Glutamatergic neuron (in vitro differentiated cells): ENCODE data around the gene TAF7L. TPM values are rescaled to one million over a fixed set of nuclear protein-coding genes. Genes with fewer than 3 reads are reported as not detected.

Source experiments
- DNase-seq: peaks from one replicate; pipeline ENCODE4 v3.0.0; 2022
- H3K27ac Mint-ChIP-seq: one replicate; pipeline ENCODE4 v1.8.0; 2020; ENCODE audit warnings: mild to moderate bottlenecking, mixed read lengths, inconsistent platforms; ENCODE audit not compliant: unreplicated experiment
- H3K27me3 Mint-ChIP-seq: one replicate; pipeline ENCODE4 v1.8.0; 2020; ENCODE audit warnings: mild to moderate bottlenecking, moderate library complexity, mixed read lengths, inconsistent platforms; ENCODE audit not compliant: unreplicated experiment
- H3K36me3 Mint-ChIP-seq: one replicate; pipeline ENCODE4 v1.8.0; 2020; ENCODE audit warnings: mild to moderate bottlenecking, mixed read lengths, inconsistent platforms; ENCODE audit not compliant: unreplicated experiment
- H3K4me1 Mint-ChIP-seq: one replicate; pipeline ENCODE4 v1.8.0; 2020; ENCODE audit warnings: mild to moderate bottlenecking, low read depth, mixed read lengths, inconsistent platforms; ENCODE audit not compliant: unreplicated experiment
- H3K4me3 Mint-ChIP-seq: one replicate; pipeline ENCODE4 v1.8.0; 2020; ENCODE audit warnings: mild to moderate bottlenecking, mixed read lengths, inconsistent platforms; ENCODE audit not compliant: unreplicated experiment
- H3K9me3 Mint-ChIP-seq: one replicate; pipeline ENCODE4 v1.8.0; 2020; ENCODE audit warnings: mild to moderate bottlenecking, moderate library complexity, mixed read lengths, inconsistent platforms; ENCODE audit not compliant: unreplicated experiment
- CTCF ChIP-seq: fragments of 200-600 bp; sonication (generic); IDR thresholded peaks from one replicate; pipeline ENCODE4 v1.5.0; 2021; ENCODE audit not compliant: partially characterized antibody, unreplicated experiment
- total RNA-seq: library from RNA; stranded (reverse); fragmentation: NEBNext Ultra II Directional; extraction: Animal tissue kit (Norgen Biotek cat#: 25700); gene quantifications from one replicate; pipeline ENCODE4 v1.2.1, GENCODE V29; 2021; ENCODE audit not compliant: unreplicated experiment

Gene TAF7L
- total RNA-seq, 1 donor from 2014 or later: 0.25 TPM

- H3K36me3 Mint-ChIP-seq: no peaks in the 10 kb centered on the region
- no peak for TF ChIP-seq CTCF
- no peaks in the 10 kb centered on the region for H3K9me3 Mint-ChIP-seq
- H3K27ac Mint-ChIP-seq: no peak overlapping the region
- H3K4me3 Mint-ChIP-seq: no peak overlapping the region
- no peaks in the 10 kb centered on the region for H3K4me1 Mint-ChIP-seq
- no peaks in the 10 kb centered on the region for H3K27me3 Mint-ChIP-seq
- DNase-seq: no peak
Observed at GRCh38 chrX:101262590-101262989, 28.5 kb downstream of the TAF7L start.

- H3K4me1 Mint-ChIP-seq: no peaks in the 10 kb centered on the region
- H3K27me3 Mint-ChIP-seq: no peaks in the 10 kb centered on the region
- DNase-seq: no peak
- H3K9me3 Mint-ChIP-seq: no peaks in the 10 kb centered on the region
- no peak for TF ChIP-seq CTCF
- no peak overlapping the region for H3K27ac Mint-ChIP-seq
- no peak overlapping the region for H3K4me3 Mint-ChIP-seq
- H3K36me3 Mint-ChIP-seq: no peaks in the 10 kb centered on the region
Observed at GRCh38 chrX:101260435-101260834, 30.7 kb downstream of the TAF7L start.

DNA sequence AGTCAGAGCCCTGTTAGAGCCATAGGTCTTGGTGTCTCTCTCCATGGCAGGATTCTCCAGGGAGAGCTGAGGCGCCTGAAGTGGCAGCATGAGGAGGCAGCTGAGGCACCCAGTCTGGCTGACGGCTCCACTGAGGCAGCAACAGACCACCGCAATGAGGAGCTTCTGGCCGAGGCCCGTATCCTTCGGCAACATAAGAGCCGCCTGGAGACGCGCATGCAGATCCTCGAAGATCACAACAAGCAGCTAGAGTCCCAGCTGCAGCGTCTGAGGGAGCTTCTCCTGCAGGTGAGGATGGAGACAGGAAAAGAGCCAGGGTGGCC is 32.9 kb downstream of the TAF7L start:
- Mint-ChIP-seq H3K27me3 (no peaks in the 10 kb centered on the region), H3K4me3 (no peak overlapping the region), H3K27ac (no peak overlapping the region), H3K4me1 (no peaks in the 10 kb centered on the region), H3K36me3 (no peaks in the 10 kb centered on the region), H3K9me3 (no peaks in the 10 kb centered on the region)
- DNase-seq: no peak
- TF ChIP-seq CTCF: no peak

DNA sequence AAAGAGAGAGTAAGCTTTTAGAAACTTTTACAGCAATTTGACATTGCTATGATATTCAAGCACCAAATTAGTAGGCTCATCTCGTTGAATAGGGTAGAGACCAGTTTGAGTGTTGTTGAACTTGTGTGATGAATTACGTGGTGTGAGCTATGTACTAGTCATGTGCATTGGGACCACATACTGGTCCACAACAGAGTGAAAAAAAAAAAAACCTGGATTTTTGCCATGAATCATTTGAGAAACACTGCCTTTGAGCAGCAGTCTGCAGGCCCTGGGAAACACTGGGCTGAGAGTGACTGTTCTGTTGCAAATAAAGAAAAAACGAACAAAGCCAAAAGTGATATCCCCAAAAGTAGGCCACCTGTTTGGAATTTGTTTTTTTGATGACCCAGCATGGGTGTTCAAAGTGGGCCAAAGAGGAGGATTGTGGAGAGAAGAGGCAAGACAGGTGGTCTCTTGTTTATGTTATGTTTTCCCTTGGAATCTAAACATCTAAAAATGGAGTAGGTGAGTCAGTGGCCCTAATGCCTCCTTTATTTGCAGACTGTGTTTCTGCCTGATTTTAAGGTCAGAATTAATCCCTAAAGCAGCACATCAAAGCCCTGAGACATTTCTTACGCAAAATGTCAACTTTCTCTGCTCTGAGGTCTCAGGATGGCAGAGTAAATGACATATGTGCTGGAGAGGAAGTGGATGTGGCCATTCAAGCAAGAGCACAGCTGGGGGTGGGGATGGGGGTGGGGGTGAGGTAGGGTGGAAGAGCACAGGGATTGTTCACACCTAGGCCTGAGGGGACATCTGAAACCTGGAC is 33.5 kb downstream of the TAF7L start:
- H3K4me3 Mint-ChIP-seq: no peak overlapping the region
- no peak for TF ChIP-seq CTCF
- DNase-seq: no peak
- H3K4me1 Mint-ChIP-seq: no peaks in the 10 kb centered on the region
- no peak overlapping the region for H3K27ac Mint-ChIP-seq
- H3K9me3 Mint-ChIP-seq: no peaks in the 10 kb centered on the region
- no peaks in the 10 kb centered on the region for H3K27me3 Mint-ChIP-seq
- H3K36me3 Mint-ChIP-seq: no peaks in the 10 kb centered on the region

- no peak for TF ChIP-seq CTCF
- Mint-ChIP-seq H3K9me3 (no peaks in the 10 kb centered on the region), H3K36me3 (no peaks in the 10 kb centered on the region), H3K4me3 (no peak overlapping the region), H3K27ac (no peak overlapping the region), H3K27me3 (no peaks in the 10 kb centered on the region), H3K4me1 (no peaks in the 10 kb centered on the region)
- DNase-seq: no peak
Observed at GRCh38 chrX:101252634-101253033, 38.5 kb downstream of the TAF7L start.
